HPDE6-E6E7 (cell line): Measurements from ENCODE around the gene LBX2.
A peak's percentile ranks its signal among the peaks of the same experiment; 100 is the strongest.

Experiments
- DNase-seq: peaks from one replicate; pipeline ENCODE4 v3.0.0; 2011; ENCODE audit warnings: missing footprints; ENCODE audit errors: extremely low spot score

LBX2 gene

DNA sequence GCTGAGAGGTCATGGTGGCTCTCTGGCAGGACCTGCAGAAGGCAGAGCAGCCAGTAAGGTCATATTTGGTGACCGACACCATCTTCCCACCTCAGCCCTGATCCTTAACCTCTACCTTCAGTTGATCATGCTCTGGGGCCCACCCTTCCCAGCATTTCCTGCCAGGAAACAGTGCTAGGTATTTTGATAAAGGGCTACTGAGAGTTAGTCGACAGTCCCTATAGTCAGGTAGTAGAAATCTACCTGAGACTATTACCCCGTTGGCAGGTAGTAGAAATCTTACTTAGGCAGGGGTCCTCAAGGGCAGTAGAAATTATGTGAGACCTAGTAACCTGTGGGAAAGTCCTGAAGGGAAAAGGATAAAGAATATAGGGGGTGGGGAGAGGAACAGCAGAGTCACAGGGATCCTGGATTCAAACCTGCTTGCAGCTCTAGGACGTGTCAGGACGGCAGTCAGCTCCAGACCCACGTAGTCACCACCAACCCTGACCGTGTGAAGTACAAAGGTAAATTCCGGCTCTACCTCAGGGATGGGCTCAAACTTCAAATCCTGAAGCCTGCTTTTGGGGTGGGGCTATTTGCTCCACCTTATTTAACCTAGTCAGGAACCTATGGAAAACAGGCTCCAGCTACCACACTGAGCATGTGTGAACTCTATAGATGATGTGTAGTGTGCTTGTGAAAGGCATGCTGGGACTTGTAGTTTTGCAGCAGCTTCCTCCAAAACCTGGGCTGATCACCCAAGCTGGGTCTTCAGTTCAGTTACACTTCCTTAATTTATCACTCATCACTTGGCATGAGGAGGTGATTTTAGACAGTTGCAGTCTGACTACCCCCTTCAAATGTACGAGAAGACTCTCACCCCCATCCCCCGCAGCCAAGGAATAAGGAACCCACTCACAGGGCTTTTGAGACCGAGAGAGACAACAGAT lies 26.6 kb upstream of the LBX2 start, which contains the start of gene DQX1:
Gene DQX1 (minus strand): TSS at position 515 of the 932 bp plus-strand sequence. CDS start 502 bp downstream, at position 13.
- DNase-seq, result peak; percentile 87

DNA sequence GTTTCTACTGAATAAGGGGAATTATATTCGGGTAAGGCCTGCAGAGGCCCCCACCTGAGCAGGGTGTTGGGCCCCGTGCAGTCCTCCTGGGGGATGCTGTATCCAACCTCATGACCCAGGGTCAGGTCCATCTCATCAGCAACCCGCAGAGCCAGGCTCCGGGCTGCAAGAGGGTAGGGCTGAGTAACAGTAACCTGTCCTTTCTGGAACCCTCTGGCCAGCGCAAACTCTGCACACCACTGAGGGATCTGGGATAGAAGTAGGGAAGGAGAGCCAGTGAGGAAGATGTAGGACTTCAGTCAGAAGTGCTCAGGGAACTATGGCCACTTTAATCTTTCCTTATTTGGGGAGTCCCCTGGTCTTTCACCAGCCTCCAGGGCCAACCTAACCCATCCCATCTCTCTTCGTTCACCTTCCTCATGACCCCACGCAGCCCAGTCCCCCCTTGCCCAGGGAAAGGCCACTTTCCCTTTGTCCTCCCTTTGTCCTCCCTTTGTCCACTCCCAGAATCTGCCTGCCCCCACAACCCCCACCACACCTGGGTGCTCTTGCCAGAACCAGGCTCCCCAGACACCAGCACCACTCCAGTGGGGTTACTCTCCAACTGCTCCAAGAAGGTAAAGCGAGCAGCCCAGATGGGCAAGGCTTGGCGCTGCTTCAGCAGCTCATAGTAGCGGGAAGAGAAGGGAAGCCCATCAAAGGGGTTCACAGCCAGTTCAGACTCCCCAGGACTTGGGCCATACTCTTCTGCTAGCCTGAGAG lies 25.7 kb upstream of the LBX2 start:
- no peak for DNase-seq

DNA sequence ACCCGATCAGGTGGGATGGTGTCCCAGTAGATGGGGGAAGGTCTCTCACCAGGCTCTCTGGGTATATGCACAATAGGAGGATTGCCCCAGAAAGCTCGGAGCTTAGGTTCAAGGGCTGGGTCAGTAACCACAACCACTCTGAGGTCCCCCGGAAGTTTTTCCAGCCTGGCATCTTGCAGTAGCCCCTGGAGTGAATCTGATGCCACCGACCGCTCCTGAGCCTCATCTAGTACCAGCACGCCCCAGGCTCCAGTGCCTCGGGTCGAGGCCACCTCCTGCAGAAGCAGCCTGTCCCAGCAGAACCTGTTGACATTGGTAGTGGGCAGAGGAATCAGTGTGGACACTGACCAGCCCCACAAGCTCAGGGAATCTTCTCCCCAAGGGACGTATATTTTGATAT lies 24.6 kb upstream of the LBX2 start:
- no peak for DNase-seq

- no peak for DNase-seq
Measured at GRCh38 chr2:74522516-74522915, 23.1 kb upstream of the LBX2 start.

- DNase-seq, result no peak
Measured at GRCh38 chr2:74516650-74517049, 17.2 kb upstream of the LBX2 start.

- DNase-seq, result no peak
Measured at GRCh38 chr2:74515981-74516633, 16.7 kb upstream of the LBX2 start.

- no peak for DNase-seq
Measured at GRCh38 chr2:74515271-74515980, 16.0 kb upstream of the LBX2 start.

DNA sequence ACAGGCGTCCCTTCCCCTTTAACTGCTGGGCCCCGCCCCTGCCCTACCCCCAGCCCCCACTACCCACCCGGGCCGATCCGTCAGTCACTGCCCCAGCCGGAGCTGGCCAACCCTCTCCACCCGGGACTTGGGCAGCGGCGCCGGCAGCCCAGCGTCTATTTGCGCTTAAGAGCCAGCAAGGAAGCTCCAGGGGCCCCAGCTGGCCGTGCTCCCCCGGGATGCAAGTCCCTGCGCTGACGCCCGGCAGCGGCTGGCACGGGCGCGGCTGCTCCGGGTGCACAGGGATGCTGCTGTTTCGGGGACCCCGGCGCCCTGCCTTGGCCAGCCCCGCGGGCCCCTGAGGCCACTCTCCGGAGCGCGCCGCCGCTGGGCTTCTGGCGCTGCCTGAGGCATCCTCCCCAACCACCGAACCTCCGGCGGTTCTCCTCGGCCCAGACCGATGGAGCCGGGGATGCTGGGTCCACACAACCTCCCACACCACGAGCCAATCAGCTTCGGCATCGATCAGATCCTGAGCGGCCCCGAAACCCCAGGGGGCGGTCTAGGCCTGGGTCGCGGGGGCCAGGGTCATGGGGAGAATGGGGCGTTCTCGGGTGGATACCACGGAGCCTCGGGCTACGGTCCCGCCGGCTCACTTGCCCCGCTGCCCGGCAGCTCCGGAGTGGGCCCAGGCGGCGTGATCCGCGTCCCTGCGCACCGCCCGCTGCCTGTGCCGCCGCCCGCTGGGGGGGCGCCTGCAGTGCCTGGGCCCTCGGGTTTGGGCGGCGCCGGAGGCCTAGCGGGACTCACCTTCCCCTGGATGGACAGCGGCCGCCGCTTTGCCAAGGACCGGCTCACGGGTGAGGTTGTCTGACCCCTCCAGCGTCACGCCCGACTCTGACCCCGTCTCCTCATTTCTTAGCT lies 15.2 kb upstream of the LBX2 start, which contains the start of gene TLX2:
Gene TLX2 (plus strand): TSS at position 83 of the 903 bp plus-strand sequence. CDS start 357 bp downstream, at position 440.
- DNase-seq, result no peak

DNA sequence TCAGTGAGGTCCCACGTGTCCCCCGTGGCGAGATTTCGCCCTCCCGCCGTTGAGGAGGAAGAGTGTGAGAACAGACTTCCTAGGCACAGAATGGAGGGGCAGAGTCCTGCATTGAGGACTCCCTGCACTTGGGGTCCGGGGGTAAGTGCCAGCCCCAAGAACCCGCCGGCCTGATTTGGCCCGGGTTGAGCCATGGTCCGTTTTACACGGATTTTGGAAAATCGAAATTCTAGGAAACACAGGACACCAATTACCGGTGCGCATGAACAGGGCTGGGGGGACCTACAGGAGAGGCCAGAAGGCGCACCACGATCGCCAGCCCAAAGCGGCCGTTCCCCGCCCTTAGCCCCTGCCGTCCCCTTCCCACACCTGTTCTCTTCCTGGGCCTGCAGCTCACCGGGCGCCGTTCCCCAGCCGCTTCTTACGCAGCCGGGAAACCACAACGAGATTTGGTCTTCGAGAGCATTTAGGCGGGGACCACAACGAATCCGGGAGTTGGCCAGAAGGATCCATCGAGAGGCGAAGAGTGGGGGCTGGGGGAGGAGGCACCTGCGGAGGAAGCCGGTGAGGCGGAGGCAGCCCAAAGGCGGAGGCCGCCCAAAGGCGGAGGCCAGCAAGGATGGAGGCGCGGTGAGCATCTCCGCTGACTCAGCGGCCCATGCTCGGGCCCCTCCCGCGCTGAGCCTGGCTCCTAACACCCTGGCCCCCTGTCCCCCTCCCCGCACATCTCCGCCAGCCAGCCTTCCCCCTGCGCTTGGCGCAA lies 14.4 kb upstream of the LBX2 start:
- DNase-seq, result no peak

- no peak for DNase-seq
Measured at GRCh38 chr2:74512744-74513604, 13.6 kb upstream of the LBX2 start.

DNA sequence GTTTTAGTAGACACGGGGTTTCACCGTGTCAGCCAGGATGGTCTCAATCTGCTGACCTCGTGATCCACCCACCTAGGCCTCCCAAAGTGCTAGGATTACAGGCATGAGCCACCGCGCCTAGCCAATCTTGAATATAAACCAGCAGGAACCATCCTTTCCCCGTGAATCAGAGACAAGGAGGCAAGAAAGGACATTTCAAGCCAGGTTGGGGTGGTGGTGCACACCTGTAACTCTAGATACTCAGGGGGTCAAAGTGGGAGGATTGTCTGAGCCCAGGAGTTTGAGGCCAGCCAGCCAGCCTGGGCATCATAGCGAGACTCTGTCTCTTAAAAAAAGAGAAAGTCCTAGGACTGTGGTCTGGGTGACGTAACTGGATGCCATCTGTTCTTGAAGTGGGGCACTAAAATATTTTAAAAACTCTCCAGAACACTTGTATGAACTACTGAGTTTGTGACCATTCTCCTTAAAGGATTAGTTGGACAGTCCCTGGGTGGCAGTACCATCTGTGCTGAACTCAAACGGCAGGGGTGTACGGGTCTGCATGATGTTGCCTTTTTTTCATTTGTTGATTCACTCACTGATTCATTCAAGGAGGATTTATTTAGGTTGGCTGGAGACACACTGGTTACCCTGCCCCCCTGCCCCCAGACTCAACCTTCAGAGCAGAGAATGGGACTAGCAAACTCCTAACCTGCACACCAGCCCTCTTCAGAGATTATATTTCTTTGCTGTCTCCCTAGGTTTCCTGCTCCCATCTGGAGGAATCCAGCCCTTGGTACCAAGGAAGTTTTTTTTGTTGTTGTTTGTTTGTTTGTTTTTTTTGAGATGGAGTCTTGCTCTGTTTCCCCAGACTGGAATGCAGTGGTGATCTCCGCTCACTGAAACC lies 11.9 kb upstream of the LBX2 start:
- DNase-seq, result no peak

DNA sequence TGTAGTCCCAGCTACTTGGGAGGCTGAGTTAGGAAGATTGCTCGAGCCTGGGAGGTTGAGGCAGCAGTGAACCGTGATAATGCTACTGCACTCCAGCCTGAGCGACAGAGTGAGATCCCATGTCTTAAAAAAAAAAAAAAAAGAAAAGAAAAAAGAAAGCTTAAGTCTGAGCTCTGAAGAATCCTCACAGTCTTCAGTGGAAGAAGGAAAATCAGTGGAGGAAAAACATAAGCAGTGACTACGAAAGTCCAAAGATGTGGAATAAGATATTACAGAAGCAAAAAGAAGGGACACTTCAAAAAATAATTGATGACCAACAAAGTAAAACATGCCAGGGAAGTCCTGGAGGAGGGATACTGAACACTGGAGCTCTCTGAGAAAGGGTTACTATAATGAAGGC lies 10.9 kb upstream of the LBX2 start:
- no peak for DNase-seq

GRCh38 chr2:74507926-74508520 lies 8.6 kb upstream of the LBX2 start:
- no peak for DNase-seq

DNA sequence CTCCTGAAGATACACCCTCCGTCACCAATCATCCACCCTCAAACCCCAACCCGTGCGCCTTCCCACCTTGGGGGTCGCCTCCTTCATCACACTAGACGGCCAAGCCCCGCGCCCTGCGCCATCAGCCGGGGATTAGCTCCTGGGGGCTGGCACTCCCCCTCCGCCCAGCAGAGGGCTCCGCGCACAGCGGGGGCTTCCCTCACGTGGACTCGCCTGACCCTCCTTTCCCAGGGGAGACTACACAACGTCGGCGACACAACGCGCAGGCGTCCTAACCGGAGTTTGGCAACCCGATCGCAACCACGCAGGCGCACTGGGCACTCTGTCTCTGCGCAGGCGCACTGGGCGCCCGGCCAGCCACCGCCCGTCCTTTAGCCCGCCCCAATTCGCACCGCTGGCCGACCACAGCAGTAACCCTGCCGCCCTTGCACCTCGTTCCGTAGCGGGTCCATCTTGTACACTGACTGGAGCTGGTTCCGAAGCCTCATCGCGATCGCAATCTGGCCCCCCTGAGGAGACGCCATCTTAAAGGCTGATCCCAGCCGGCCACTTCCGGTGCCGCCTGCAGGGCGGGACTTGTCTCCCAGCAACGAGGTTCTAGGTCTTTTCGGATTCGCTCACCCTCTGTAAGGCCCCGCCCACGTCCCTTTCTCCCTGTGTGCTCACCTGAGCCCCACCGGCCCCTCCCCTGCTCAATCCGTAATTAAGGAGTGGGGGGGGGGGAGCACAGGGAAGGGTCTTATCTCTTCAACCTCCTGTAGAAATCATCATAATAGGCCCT lies 7.9 kb upstream of the LBX2 start, which contains the start of gene PCGF1:
Gene PCGF1 (minus strand): TSS at position 551 of the 781 bp plus-strand sequence. CDS start 27 bp downstream, at position 524.
- DNase-seq, result peak; percentile 93

- no peak for DNase-seq
Measured at GRCh38 chr2:74505448-74506246, 6.2 kb upstream of the LBX2 start.
